Endothelial cell of umbilical vein (primary cell): ENCODE measurements around the gene ESPNL. TPM values are rescaled to one million over a fixed set of nuclear protein-coding genes. Genes with fewer than 3 reads are reported as not detected.

Experiments
- BruUV-seq: library from RNA; stranded (reverse); fragments of 400-500 nt; replicated peaks from 2 replicates; lab custom pipeline; 2021; lab: Mats Ljungman, UMichigan
- CTCF ChIA-PET: fragments of 300-600, 350-600 bp; sonication (Branson Sonifier 250); formaldehyde crosslinking; loops from one replicate; lab custom pipeline; 2021; ENCODE audit warnings: antibody characterized with exemption, inconsistent platforms; lab: Charles Lee
- POLR2A ChIA-PET: fragments of 300-600, 350-600 bp; sonication (Branson Sonifier 250); formaldehyde crosslinking; loops from one replicate; lab custom pipeline; 2021; ENCODE audit warnings: antibody characterized with exemption, inconsistent platforms; lab: Charles Lee
- DNase-seq: peaks from one replicate; pipeline ENCODE4 v3.0.0-alpha.2; 2011; ENCODE audit warnings: low read depth, low spot score
- FAIRE-seq: peaks from 2 replicates; lab custom pipeline; 2011; peaks lifted over from hg19 to GRCh38; lab: Jason Lieb, UNC
- H2AFZ ChIP-seq: 2 replicates; pipeline ENCODE4 v1.6.0; 2012; ENCODE audit warnings: low read depth, low read length, control low read depth, inconsistent platforms
- H3K27ac ChIP-seq: 2 replicates; pipeline ENCODE4 v1.5.1; 2011; ENCODE audit warnings: low read depth, mild to moderate bottlenecking, control low read depth, low read length, moderate library complexity; ENCODE audit not compliant: insufficient read depth
- H3K27me3 ChIP-seq, 2 experiments: 2 replicates each; pipeline versions ENCODE4 v1.6.0 to v1.6.1; 2011; ENCODE audit warnings: low read length in 2 of 2, mixed read lengths in 1 of 2; ENCODE audit not compliant: control insufficient read depth in 2 of 2, insufficient read depth in 2 of 2
- H3K36me3 ChIP-seq, 2 experiments: 2 replicates in 1 of 2; 3 replicates in 1 of 2; pipeline ENCODE4 v1.5.1; 2011; ENCODE audit warnings: low read length in 2 of 2, mild to moderate bottlenecking in 1 of 2, moderate library complexity in 1 of 2; ENCODE audit not compliant: control insufficient read depth in 2 of 2, insufficient read depth in 2 of 2; ENCODE audit errors: extremely low read depth in 1 of 2
- H3K4me1 ChIP-seq: 3 replicates; pipeline ENCODE4 v1.5.1; 2011; ENCODE audit warnings: mild to moderate bottlenecking, low read length; ENCODE audit not compliant: control insufficient read depth, insufficient read depth; ENCODE audit errors: extremely low read depth
- H3K4me2 ChIP-seq: 2 replicates; pipeline ENCODE4 v1.6.1; 2011; ENCODE audit warnings: low read length, control low read depth, mixed read lengths; ENCODE audit not compliant: insufficient read depth
- H3K4me3 ChIP-seq, 3 experiments: fragments of 200-600 bp in 1 of 3; sonication (generic), shearing (Covaris generic) in 1 of 3; replicated peaks in 1 of 3; 2 replicates each; pipeline ENCODE4 v1.5.1; 2011 to 2016; ENCODE audit warnings: control low read depth in 3 of 3, low read length in 3 of 3, mild to moderate bottlenecking in 2 of 3, inconsistent platforms in 1 of 3, low read depth in 1 of 3, moderate library complexity in 1 of 3; ENCODE audit not compliant: insufficient read depth in 1 of 3
- H3K79me2 ChIP-seq: 2 replicates; pipeline ENCODE4 v1.6.0; 2012; ENCODE audit warnings: low read length, inconsistent platforms; ENCODE audit not compliant: control insufficient read depth, insufficient read depth
- H3K9ac ChIP-seq: replicated peaks from 2 replicates; pipeline ENCODE3; 2011; ENCODE audit warnings: low read length, control low read depth; ENCODE audit not compliant: insufficient read depth; ENCODE audit errors: extremely low read depth
- H3K9me1 ChIP-seq: replicated peaks from 3 replicates; pipeline ENCODE4 v1.6.0; 2011; ENCODE audit warnings: mild to moderate bottlenecking, low read length; ENCODE audit not compliant: control insufficient read depth, insufficient read depth; ENCODE audit errors: extremely low read depth
- H3K9me3 ChIP-seq: replicated peaks from 2 replicates; pipeline ENCODE4 v1.5.1; 2012; ENCODE audit warnings: low read length, inconsistent platforms; ENCODE audit not compliant: control insufficient read depth, insufficient read depth
- H4K20me1 ChIP-seq: replicated peaks from 2 replicates; pipeline ENCODE3; 2011; ENCODE audit warnings: mild to moderate bottlenecking, low read length; ENCODE audit not compliant: control insufficient read depth, insufficient read depth; ENCODE audit errors: extremely low read depth
- EZH2 ChIP-seq: IDR thresholded peaks from 2 replicates; pipeline ENCODE4 v1.6.1; 2012; ENCODE audit warnings: borderline replicate concordance, low read depth, mild to moderate bottlenecking, moderate library complexity, low read length, inconsistent platforms; ENCODE audit not compliant: severe bottlenecking
- FOS ChIP-seq: IDR thresholded peaks from 2 replicates; pipeline ENCODE4 v1.6.1; 2011; ENCODE audit warnings: mild to moderate bottlenecking, low read length, moderate library complexity, borderline replicate concordance; ENCODE audit not compliant: insufficient read depth
- GATA2 ChIP-seq: IDR thresholded peaks from 2 replicates; pipeline ENCODE4 v1.7.0; 2011; ENCODE audit warnings: low read depth, mild to moderate bottlenecking, moderate library complexity, mixed read lengths, low read length; ENCODE audit not compliant: insufficient read length, insufficient read depth
- JUN ChIP-seq: IDR thresholded peaks from 2 replicates; pipeline ENCODE4 v1.6.1; 2011; ENCODE audit warnings: borderline replicate concordance, low read depth; ENCODE audit not compliant: insufficient read length, insufficient read depth
- MYC ChIP-seq: IDR thresholded peaks from one replicate; pipeline ENCODE4 v1.6.1; 2011; ENCODE audit warnings: mild to moderate bottlenecking, low read depth, low read length
- POLR2A ChIP-seq: IDR thresholded peaks from 2 replicates; pipeline ENCODE4 v1.6.1; 2012; ENCODE audit warnings: low read depth, mild to moderate bottlenecking, control low read depth, low read length
- POLR2AphosphoS5 ChIP-seq: IDR thresholded peaks from 2 replicates; pipeline ENCODE4 v1.6.1; 2012; ENCODE audit warnings: low read depth, mild to moderate bottlenecking, control low read depth, low read length, moderate library complexity; ENCODE audit not compliant: insufficient read depth
- dilution Hi-C: fragments of 300-500 bp; cut with MboI; formaldehyde crosslinking; loops from one replicate; pipeline ENCODE4 v1.15.0; 2019; ENCODE audit warnings: low sequenced_read_pairs; ENCODE audit not compliant: extremely low pct_ligation_motif_present
- intact Hi-C: fragments of 100-400 bp; cut with micrococcal nuclease; formaldehyde crosslinking; loops from one replicate; pipeline ENCODE4 v1.10.0; 2022
- polyA plus RNA-seq, 4 experiments: library from polyadenylated mRNA; depleted of rRNA in 3 of 4; stranded (reverse) in 3 of 4; unstranded in 1 of 4; fragments of >200 nt; gene quantifications; 2 replicates each; pipeline versions ENCODE4 v1.2.1 to v1.2.3, GENCODE V29; 2011 to 2012; ENCODE audit warnings: missing spikeins in 1 of 4
- total RNA-seq: library from RNA; stranded (reverse); gene quantifications from 2 replicates; pipeline ENCODE4 v1.2.3, GENCODE V29; 2021
- TF ChIP-seq, protein P1 (sequence below), 2 donors: IDR thresholded peaks; 1 replicate in 1 of 2; 2 replicates in 1 of 2; pipeline ENCODE4 v1.5.1; 2011; ENCODE audit warnings: low read length in 2 of 2, mild to moderate bottlenecking in 2 of 2, moderate library complexity in 2 of 2, control low read depth in 1 of 2, inconsistent platforms in 1 of 2, low read depth in 1 of 2; ENCODE audit not compliant: insufficient read depth in 1 of 2; ENCODE audit errors: extremely low read depth in 1 of 2
- TF ChIP-seq, protein P2 (sequence below): IDR thresholded peaks from 2 replicates; pipeline ENCODE4 v1.6.1; 2011; ENCODE audit not compliant: insufficient read depth, insufficient read length

The ESPNL gene
- total and polyA plus RNA-seq, 2 donors (not counting 3 experiments of a cell fraction or from before 2014, with no cell fraction given): not detected

- no peaks in the 10 kb centered on the region for H4K20me1 ChIP-seq
- FAIRE-seq: no peak
- H3K36me3 ChIP-seq: peaks cover 0 to 9% of the 10 kb centered on the region in 2 experiments
- no peaks in the 10 kb centered on the region for H3K79me2 ChIP-seq
- peaks cover 14% of the 10 kb centered on the region for H3K4me1 ChIP-seq
- no TSS peak for BruUV-seq
- no peaks in the 10 kb centered on the region for H3K9me1 ChIP-seq
- H3K9me3 ChIP-seq: no peaks in the 10 kb centered on the region
- no peak overlapping the region for H2AFZ ChIP-seq
- dilution Hi-C loops: no loop called here
- CTCF ChIA-PET: no interaction called here
- POLR2A ChIA-PET: no interaction called here
- no peak overlapping the region for H3K4me2 ChIP-seq
- peaks cover 1 to 13% of the 10 kb centered on the region in 2 experiments for H3K27me3 ChIP-seq
- TF ChIP-seq EZH2: no peak
- TF ChIP-seq, protein P1, sequence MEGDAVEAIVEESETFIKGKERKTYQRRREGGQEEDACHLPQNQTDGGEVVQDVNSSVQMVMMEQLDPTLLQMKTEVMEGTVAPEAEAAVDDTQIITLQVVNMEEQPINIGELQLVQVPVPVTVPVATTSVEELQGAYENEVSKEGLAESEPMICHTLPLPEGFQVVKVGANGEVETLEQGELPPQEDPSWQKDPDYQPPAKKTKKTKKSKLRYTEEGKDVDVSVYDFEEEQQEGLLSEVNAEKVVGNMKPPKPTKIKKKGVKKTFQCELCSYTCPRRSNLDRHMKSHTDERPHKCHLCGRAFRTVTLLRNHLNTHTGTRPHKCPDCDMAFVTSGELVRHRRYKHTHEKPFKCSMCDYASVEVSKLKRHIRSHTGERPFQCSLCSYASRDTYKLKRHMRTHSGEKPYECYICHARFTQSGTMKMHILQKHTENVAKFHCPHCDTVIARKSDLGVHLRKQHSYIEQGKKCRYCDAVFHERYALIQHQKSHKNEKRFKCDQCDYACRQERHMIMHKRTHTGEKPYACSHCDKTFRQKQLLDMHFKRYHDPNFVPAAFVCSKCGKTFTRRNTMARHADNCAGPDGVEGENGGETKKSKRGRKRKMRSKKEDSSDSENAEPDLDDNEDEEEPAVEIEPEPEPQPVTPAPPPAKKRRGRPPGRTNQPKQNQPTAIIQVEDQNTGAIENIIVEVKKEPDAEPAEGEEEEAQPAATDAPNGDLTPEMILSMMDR (IDR thresholded peaks at IDR 0.05; ENCODE audit: extremely low read depth in 1 of 2, insufficient read depth in 1 of 2, low read depth in 1 of 2, low read length in 2 of 2): no peak
- no peak for TF ChIP-seq POLR2A
- TF ChIP-seq, protein P2, sequence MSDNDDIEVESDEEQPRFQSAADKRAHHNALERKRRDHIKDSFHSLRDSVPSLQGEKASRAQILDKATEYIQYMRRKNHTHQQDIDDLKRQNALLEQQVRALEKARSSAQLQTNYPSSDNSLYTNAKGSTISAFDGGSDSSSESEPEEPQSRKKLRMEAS: no peak
- no peak for TF ChIP-seq JUN
- TF ChIP-seq FOS: no peak
- no peak for TF ChIP-seq MYC
- no peak for TF ChIP-seq GATA2
- no peak for TF ChIP-seq POLR2AphosphoS5
- no peak overlapping the region for H3K9ac ChIP-seq
- no peak overlapping the region for H3K4me3 ChIP-seq
- no peak for DNase-seq
- intact Hi-C loops: no loop called here
- no peak overlapping the region for H3K27ac ChIP-seq
Observed at GRCh38 chr2:238164906-238165287, 64.8 kb downstream of the ESPNL start.
